Neural cell (in vitro differentiated cells): Measurements from ENCODE around the gene FAM20C. TPM values are rescaled to one million over a fixed set of nuclear protein-coding genes. Genes with fewer than 3 reads are reported as not detected.

ENCODE experiments used
- H2AFZ ChIP-seq: fragments of 200-600, 300-800 bp; sonication (generic), shearing (Covaris generic); 2 replicates; pipeline ENCODE4 v1.6.0; 2014; ENCODE audit warnings: low read depth, mild to moderate bottlenecking, antibody characterized with exemption, low read length, moderate library complexity
- H3F3A ChIP-seq: fragments of 200-600 bp; shearing (Covaris generic); 2 replicates; pipeline ENCODE4 v1.6.1; 2016; ENCODE audit warnings: mild to moderate bottlenecking, moderate library complexity, mixed read lengths, antibody characterized with exemption, low read length; ENCODE audit not compliant: insufficient read depth, poor library complexity, severe bottlenecking
- H3K27ac ChIP-seq: fragments of 200-600, 300-800 bp; sonication (generic), shearing (Covaris generic); 2 replicates; pipeline ENCODE4 v1.5.1; 2014; ENCODE audit warnings: mild to moderate bottlenecking, low read length, moderate library complexity
- H3K27me3 ChIP-seq: fragments of 300-800, 200-600 bp; sonication (generic), shearing (Covaris generic); 2 replicates; pipeline ENCODE4 v1.6.0; 2014; ENCODE audit warnings: mild to moderate bottlenecking, low read depth, low read length, moderate library complexity; ENCODE audit not compliant: insufficient read depth
- H3K36me3 ChIP-seq: fragments of 300-800, 200-600 bp; sonication (generic), shearing (Covaris generic); 2 replicates; pipeline ENCODE4 v1.5.1; 2014; ENCODE audit warnings: mild to moderate bottlenecking, antibody characterized with exemption, low read length, moderate library complexity; ENCODE audit not compliant: insufficient read depth
- H3K4me2 ChIP-seq: fragments of 300-800, 200-600 bp; sonication (generic), shearing (Covaris generic); 2 replicates; pipeline ENCODE4 v1.6.0; 2014; ENCODE audit warnings: mild to moderate bottlenecking, low read length
- H3K4me3 ChIP-seq: fragments of 300-800, 200-600 bp; sonication (generic), shearing (Covaris generic); 2 replicates; pipeline ENCODE4 v1.5.1; 2014; ENCODE audit warnings: mild to moderate bottlenecking, low read length, moderate library complexity
- H3K79me2 ChIP-seq: fragments of 200-600 bp; shearing (Covaris generic); replicated peaks from 2 replicates; pipeline ENCODE4 v1.6.0; 2014; ENCODE audit warnings: mild to moderate bottlenecking, low read length, moderate library complexity; ENCODE audit not compliant: insufficient read depth
- H3K9ac ChIP-seq: fragments of 300-800, 200-600 bp; sonication (generic), shearing (Covaris generic); 2 replicates; pipeline ENCODE4 v1.6.1; 2016; ENCODE audit warnings: mild to moderate bottlenecking, low read length, mixed read lengths
- H3K9me2 ChIP-seq: fragments of 200-600 bp; shearing (Covaris generic); 2 replicates; pipeline ENCODE4 v1.6.1; 2016; ENCODE audit warnings: mild to moderate bottlenecking, low read length, mixed read lengths; ENCODE audit not compliant: insufficient read depth
- H3K9me3 ChIP-seq: fragments of 200-600, 300-800 bp; sonication (generic), shearing (Covaris generic); 2 replicates; pipeline ENCODE4 v1.6.1; 2016; ENCODE audit warnings: mild to moderate bottlenecking, mixed run types, low read length, moderate library complexity, mixed read lengths
- H4K20me1 ChIP-seq: fragments of 200-600 bp; shearing (Covaris generic); 2 replicates; pipeline ENCODE4 v1.6.1; 2016; ENCODE audit warnings: mild to moderate bottlenecking, mixed run types; ENCODE audit not compliant: insufficient read depth
- CTCF ChIP-seq: fragments of 450-650 bp; IDR thresholded peaks from 2 replicates; pipeline ENCODE4 v1.5.1; 2014; ENCODE audit warnings: antibody characterized with exemption, mild to moderate bottlenecking, moderate library complexity; ENCODE audit not compliant: poor library complexity, severe bottlenecking
- EP300 ChIP-seq: fragments of 450-650 bp; conservative IDR thresholded peaks from 2 replicates; pipeline ENCODE4 v1.6.1; 2014; ENCODE audit warnings: antibody characterized with exemption, mild to moderate bottlenecking, moderate library complexity; ENCODE audit not compliant: poor library complexity, severe bottlenecking
- EZH2 ChIP-seq: fragments of 200-600, 300-800 bp; shearing (Covaris generic), sonication (generic); IDR thresholded peaks from 2 replicates; pipeline ENCODE4 v1.6.1; 2014; ENCODE audit warnings: antibody characterized with exemption, low read length, borderline replicate concordance, mild to moderate bottlenecking; ENCODE audit not compliant: insufficient read depth, poor library complexity, severe bottlenecking
- MXI1 ChIP-seq: fragments of 450-650 bp; conservative IDR thresholded peaks from 2 replicates; pipeline ENCODE4 v1.6.1; 2014; ENCODE audit warnings: antibody characterized with exemption, mild to moderate bottlenecking; ENCODE audit not compliant: poor library complexity, severe bottlenecking
- POLR2AphosphoS5 ChIP-seq: IDR thresholded peaks from 2 replicates; pipeline ENCODE4 v1.6.1; 2012
- RAD21 ChIP-seq: fragments of 450-650 bp; conservative IDR thresholded peaks from 2 replicates; pipeline ENCODE4 v1.6.1; 2014; ENCODE audit warnings: antibody characterized with exemption, mild to moderate bottlenecking, moderate library complexity
- REST ChIP-seq: IDR thresholded peaks from 2 replicates; pipeline ENCODE4 v1.6.1; 2012; ENCODE audit warnings: borderline replicate concordance
- SMC3 ChIP-seq: fragments of 450-650 bp; conservative IDR thresholded peaks from 2 replicates; pipeline ENCODE4 v1.6.1; 2014; ENCODE audit warnings: antibody characterized with exemption, mild to moderate bottlenecking, moderate library complexity; ENCODE audit not compliant: poor library complexity
- TAF1 ChIP-seq: IDR thresholded peaks from 2 replicates; pipeline ENCODE4 v1.6.1; 2012; ENCODE audit warnings: low read depth
- polyA plus RNA-seq: library from polyadenylated mRNA; depleted of rRNA; stranded (reverse); fragments of >200 nt; gene quantifications from 2 replicates; pipeline ENCODE4 v1.2.3, GENCODE V29; 2014

The FAM20C gene
- polyA plus RNA-seq, 1 donor from 2014 or later = 22.7 TPM

GRCh38 chr7:269721-270120, 77.3 kb downstream of the FAM20C start:
- no peaks in the 10 kb centered on the region for H3K79me2 ChIP-seq
- no peaks in the 10 kb centered on the region for H4K20me1 ChIP-seq
- H3K36me3 ChIP-seq = no peaks in the 10 kb centered on the region
- TF ChIP-seq EP300 (no peak), POLR2AphosphoS5 (no peak), TAF1 (no peak), MXI1 (no peak)
- H3K27ac ChIP-seq = no peak overlapping the region
- no peak overlapping the region for H2AFZ ChIP-seq
- H3K4me2 ChIP-seq = no peak overlapping the region
- peaks cover 11% of the 10 kb centered on the region for H3K9me3 ChIP-seq
- no peak overlapping the region for H3K4me3 ChIP-seq
- no peaks in the 10 kb centered on the region for H3K9me2 ChIP-seq
- no peaks in the 10 kb centered on the region for H3K27me3 ChIP-seq
- no peaks in the 10 kb centered on the region for H3F3A ChIP-seq
- H3K9ac ChIP-seq = no peak overlapping the region

- Histone ChIP-seq H4K20me1 (no peaks in the 10 kb centered on the region), H2AFZ (no peak overlapping the region), H3K9ac (no peak overlapping the region), H3K27me3 (no peaks in the 10 kb centered on the region), H3K27ac (no peak overlapping the region), H3K79me2 (no peaks in the 10 kb centered on the region), H3K36me3 (no peaks in the 10 kb centered on the region), H3F3A (no peaks in the 10 kb centered on the region), H3K9me2 (no peaks in the 10 kb centered on the region), H3K4me3 (no peak overlapping the region), H3K4me2 (no peak overlapping the region), H3K9me3 (peaks cover 11% of the 10 kb centered on the region)
- TF ChIP-seq EZH2 = no peak
- no peak for TF ChIP-seq SMC3
- TF ChIP-seq RAD21 = no peak
- no peak for TF ChIP-seq EP300
- TF ChIP-seq MXI1 = no peak
- no peak for TF ChIP-seq TAF1
- TF ChIP-seq POLR2AphosphoS5 = no peak
- no peak for TF ChIP-seq REST
- TF ChIP-seq CTCF = no peak
Measured at GRCh38 chr7:270351-270983, 78.1 kb downstream of the FAM20C start.
